CD14-positive monocyte (primary cell): Measurements from ENCODE around the gene MAOA. TPM values are rescaled to one million over a fixed set of nuclear protein-coding genes. Genes with fewer than 3 reads are reported as not detected.

ENCODE experiments used
- DNase-seq, 3 donors: peaks; one replicate each; pipeline ENCODE4 v3.0.0-alpha.2; 2011 to 2022
- H2AFZ ChIP-seq: 2 replicates; pipeline ENCODE4 v1.6.0; 2012; ENCODE audit warnings: mild to moderate bottlenecking, low read depth, low read length, inconsistent platforms; ENCODE audit not compliant: insufficient read depth, poor library complexity, severe bottlenecking
- H3K27ac ChIP-seq, 2 donors: 1 replicate in 1 of 2; 2 replicates in 1 of 2; pipeline ENCODE4 v1.5.1; 2012 to 2013; ENCODE audit warnings: low read length in 2 of 2, control low read depth in 1 of 2, inconsistent platforms in 1 of 2, low read depth in 1 of 2, mild to moderate bottlenecking in 1 of 2
- H3K27me3 ChIP-seq, 2 donors: one replicate each; pipeline versions ENCODE4 v1.6.0 to v1.6.1; 2011 to 2013; ENCODE audit warnings: low read length in 2 of 2; ENCODE audit not compliant: control insufficient read depth in 2 of 2, insufficient read depth in 2 of 2
- H3K36me3 ChIP-seq, 2 donors: replicated peaks in 1 of 2; 1 replicate in 1 of 2; 2 replicates in 1 of 2; pipeline versions ENCODE4 v1.5.1 to v1.6.1; 2012 to 2013; ENCODE audit warnings: low read length in 2 of 2, control low read depth in 1 of 2, inconsistent platforms in 1 of 2, mild to moderate bottlenecking in 1 of 2; ENCODE audit not compliant: insufficient read depth in 2 of 2, control insufficient read depth in 1 of 2
- H3K4me1 ChIP-seq, 2 donors: 1 replicate in 1 of 2; 2 replicates in 1 of 2; pipeline versions ENCODE4 v1.5.1 to v1.6.1; 2012 to 2013; ENCODE audit warnings: low read length in 2 of 2, control low read depth in 1 of 2, inconsistent platforms in 1 of 2, mild to moderate bottlenecking in 1 of 2, moderate library complexity in 1 of 2; ENCODE audit not compliant: insufficient read depth in 2 of 2, control insufficient read depth in 1 of 2
- H3K4me2 ChIP-seq: replicated peaks from 2 replicates; pipeline ENCODE3; 2012; ENCODE audit warnings: low read length, moderate library complexity, mild to moderate bottlenecking; ENCODE audit not compliant: poor library complexity, severe bottlenecking; ENCODE audit errors: extremely low read depth
- H3K4me3 ChIP-seq, 3 experiments: fragments of 200-600 bp in 1 of 3; sonication (generic) in 1 of 3; replicated peaks in 1 of 3; 1 replicate in 2 of 3; 2 replicates in 1 of 3; pipeline ENCODE4 v1.5.1; 2011 to 2013; ENCODE audit warnings: low read length in 3 of 3, mild to moderate bottlenecking in 3 of 3, control low read depth in 2 of 3, low read depth in 2 of 3, inconsistent platforms in 1 of 3, moderate library complexity in 1 of 3
- H3K79me2 ChIP-seq: 2 replicates; pipeline ENCODE4 v1.6.0; 2012; ENCODE audit warnings: mild to moderate bottlenecking, control low read depth, inconsistent platforms, low read length, moderate library complexity; ENCODE audit not compliant: insufficient read depth
- H3K9ac ChIP-seq: 2 replicates; pipeline ENCODE4 v1.6.0; 2017; ENCODE audit warnings: low read length, mild to moderate bottlenecking; ENCODE audit not compliant: insufficient read depth, poor library complexity, severe bottlenecking
- H3K9me3 ChIP-seq, 2 donors: replicated peaks in 1 of 2; 1 replicate in 1 of 2; 2 replicates in 1 of 2; pipeline versions ENCODE4 v1.5.1 to v1.6.1; 2012 to 2013; ENCODE audit warnings: low read length in 2 of 2, control low read depth in 1 of 2; ENCODE audit not compliant: control insufficient read depth in 1 of 2, insufficient read depth in 1 of 2
- H4K20me1 ChIP-seq: 2 replicates; pipeline ENCODE4 v1.6.0; 2012; ENCODE audit warnings: mild to moderate bottlenecking, low read length, control low read depth, moderate library complexity; ENCODE audit not compliant: insufficient read depth
- H3K27ac Mint-ChIP-seq, 7 donors: one replicate each; pipeline ENCODE4 v1.8.0; 2020; ENCODE audit warnings: mild to moderate bottlenecking in 7 of 7, mixed read lengths in 7 of 7, moderate library complexity in 6 of 7, inconsistent platforms in 2 of 7
- H3K27me3 Mint-ChIP-seq, 3 donors: one replicate each; pipeline ENCODE4 v1.8.0; 2021 to 2022; ENCODE audit warnings: low read depth in 3 of 3, mild to moderate bottlenecking in 3 of 3, mixed read lengths in 3 of 3, moderate library complexity in 3 of 3, inconsistent platforms in 1 of 3
- H3K36me3 Mint-ChIP-seq, 2 donors: one replicate each; pipeline ENCODE4 v1.8.0; 2020; ENCODE audit warnings: mixed read lengths in 2 of 2, inconsistent platforms in 1 of 2, mild to moderate bottlenecking in 1 of 2
- H3K4me1 Mint-ChIP-seq: one replicate; pipeline ENCODE4 v1.8.0; 2020; ENCODE audit warnings: mild to moderate bottlenecking, mixed read lengths
- H3K4me3 Mint-ChIP-seq, 2 donors: one replicate each; pipeline ENCODE4 v1.8.0; 2020; ENCODE audit warnings: mild to moderate bottlenecking in 2 of 2, mixed read lengths in 2 of 2, moderate library complexity in 1 of 2
- H3K9me3 Mint-ChIP-seq, 7 donors: one replicate each; pipeline ENCODE4 v1.8.0; 2020 to 2022; ENCODE audit warnings: mixed read lengths in 7 of 7, mild to moderate bottlenecking in 6 of 7, moderate library complexity in 6 of 7, inconsistent platforms in 2 of 7
- CTCF ChIP-seq: fragments of 200-600 bp; IDR thresholded peaks from one replicate; pipeline ENCODE4 v1.8.0; 2022; ENCODE audit warnings: antibody characterized with exemption, mild to moderate bottlenecking
- WGBS: methylation state at CpG from one replicate; pipeline ENCODE4 v1.1.5; 2013; ENCODE audit warnings: missing lambda C conversion rate; ENCODE audit not compliant: insufficient coverage; 5-methylcytosine and 5-hydroxymethylcytosine counted together
- intact Hi-C, 2 donors: fragments of 100-400 bp; cut with micrococcal nuclease; formaldehyde crosslinking; loops; one replicate each; pipeline versions ENCODE4 v1.15.0 to v1.15.1; 2023
- polyA plus RNA-seq, 3 donors: library from polyadenylated mRNA; depleted of rRNA in 1 of 3; unstranded in 2 of 3; stranded (reverse) in 1 of 3; fragments of 300-500 nt in 2 of 3; fragments of >200 nt in 1 of 3; fragmentation: Illumina TruSeq in 2 of 3; gene quantifications; 1 replicate in 2 of 3; 2 replicates in 1 of 3; pipeline ENCODE4 v1.2.3, GENCODE V29; 2012 to 2021

Gene MAOA
- polyA plus RNA-seq, 3 donors, result 0.11 to 0.56 (median 0.15) TPM

GRCh38 chrX:43716144-43716543 is 60.0 kb downstream of the MAOA start:
- intact Hi-C loops, result no loop called here
- no peaks in the 10 kb centered on the region for H3K4me1 ChIP-seq

GRCh38 chrX:43716696-43717095 is 60.6 kb downstream of the MAOA start:
- Histone ChIP-seq H3K4me2 (no peak overlapping the region), H3K4me1 (no peaks in the 10 kb centered on the region), H3K27ac (no peak overlapping the region), H3K36me3 (no peaks in the 10 kb centered on the region), H3K9me3 (peaks cover 34 to 44% of the 10 kb centered on the region in 2 donors), H3K4me3 (no peak overlapping the region), H3K9ac (no peak overlapping the region), H3K27me3 (no peaks in the 10 kb centered on the region), H4K20me1 (no peaks in the 10 kb centered on the region), H2AFZ (no peak overlapping the region), H3K79me2 (no peaks in the 10 kb centered on the region)
- intact Hi-C loops, result no loop called here
- no peak overlapping the region for H3K4me3 Mint-ChIP-seq
- H3K4me1 Mint-ChIP-seq, result no peaks in the 10 kb centered on the region
- no peaks in the 10 kb centered on the region for H3K27me3 Mint-ChIP-seq
- no peak for TF ChIP-seq CTCF
- H3K9me3 Mint-ChIP-seq, result peaks cover 0 to 3% (median 1%) of the 10 kb centered on the region in 7 donors
- WGBS, result 100% methylated on average over 1 of the region's 1 CpG
- H3K36me3 Mint-ChIP-seq, result no peaks in the 10 kb centered on the region
- no peak for DNase-seq
- H3K27ac Mint-ChIP-seq, result no peak overlapping the region

More at GRCh38 chrX:43716144-43716543, 60.0 kb downstream of the MAOA start:
- Histone ChIP-seq H3K79me2 (no peaks in the 10 kb centered on the region), H3K27me3 (no peaks in the 10 kb centered on the region), H2AFZ (no peak overlapping the region), H3K4me2 (no peak overlapping the region), H3K27ac (no peak overlapping the region), H3K9me3 (peaks cover 34 to 41% of the 10 kb centered on the region in 2 donors), H4K20me1 (no peaks in the 10 kb centered on the region), H3K36me3 (no peaks in the 10 kb centered on the region), H3K9ac (no peak overlapping the region), H3K4me3 (no peak overlapping the region)
- no peak for DNase-seq
- no peaks in the 10 kb centered on the region for H3K36me3 Mint-ChIP-seq
- H3K27ac Mint-ChIP-seq, result no peak overlapping the region
- H3K4me1 Mint-ChIP-seq, result no peaks in the 10 kb centered on the region
- no peak overlapping the region for H3K4me3 Mint-ChIP-seq
- TF ChIP-seq CTCF, result no peak
- H3K9me3 Mint-ChIP-seq, result peaks cover 0 to 3% (median 0%) of the 10 kb centered on the region in 7 donors
- WGBS, result 100% methylated on average over 1 of the region's 2 CpGs
- H3K27me3 Mint-ChIP-seq, result no peaks in the 10 kb centered on the region
